Transverse colon (tissue), 4 donors: Measurements from ENCODE around the gene TNFAIP3. TPM values are rescaled to one million over a fixed set of nuclear protein-coding genes. Genes with fewer than 3 reads are reported as not detected.

Source experiments
- DNase-seq: peaks from one replicate; pipeline ENCODE4 v3.0.0-alpha.2; 2019
- H3K27ac ChIP-seq, 4 donors: fragments of 200-600 bp; sonication (generic); 2 replicates each; pipeline ENCODE4 v1.5.1; 2016 to 2018; ENCODE audit warnings: inconsistent platforms in 4 of 4
- H3K27me3 ChIP-seq: fragments of 200-600 bp; sonication (generic); 2 replicates; pipeline ENCODE4 v1.5.1; 2017; ENCODE audit warnings: inconsistent platforms
- H3K36me3 ChIP-seq, 4 donors: fragments of 200-600 bp; sonication (generic); 2 replicates each; pipeline ENCODE4 v1.5.1; 2017 to 2019; ENCODE audit warnings: inconsistent platforms in 4 of 4
- H3K4me1 ChIP-seq, 4 donors: fragments of 200-600 bp; sonication (generic); 2 replicates each; pipeline ENCODE4 v1.5.1; 2017 to 2020; ENCODE audit warnings: inconsistent platforms in 4 of 4
- H3K4me3 ChIP-seq, 4 donors: fragments of 200-600 bp; sonication (generic); 1 replicate in 1 of 4; 2 replicates in 3 of 4; pipeline versions ENCODE4 v1.5.1 to v1.6.1; 2017 to 2019; ENCODE audit warnings: inconsistent platforms in 4 of 4
- H3K9me3 ChIP-seq, 2 donors: fragments of 200-600 bp; sonication (generic); 2 replicates each; pipeline ENCODE4 v1.5.1; 2017 to 2019; ENCODE audit warnings: inconsistent platforms in 2 of 2
- CTCF ChIP-seq, 5 experiments: fragments of 200-600 bp in 3 of 5; fragments of 450-650 bp in 2 of 5; sonication (generic) in 3 of 5; IDR thresholded peaks; 1 replicate in 2 of 5; 2 replicates in 3 of 5; pipeline ENCODE4 v1.5.1; 2016 to 2017; ENCODE audit warnings: antibody characterized with exemption in 5 of 5, inconsistent platforms in 3 of 5, mild to moderate bottlenecking in 2 of 5, moderate library complexity in 1 of 5
- EP300 ChIP-seq: sonication (generic); formaldehyde crosslinking; IDR thresholded peaks from one replicate; pipeline ENCODE4 v1.6.1; 2017; ENCODE audit warnings: antibody characterized with exemption, low read depth
- POLR2A ChIP-seq: fragments of 450-650 bp; IDR thresholded peaks from one replicate; pipeline ENCODE4 v1.6.1; 2016; ENCODE audit warnings: antibody characterized with exemption, mild to moderate bottlenecking, moderate library complexity
- POLR2AphosphoS5 ChIP-seq, 3 donors: sonication (generic); formaldehyde crosslinking; IDR thresholded peaks; one replicate each; pipeline ENCODE4 v1.6.1; 2016; ENCODE audit warnings: antibody characterized with exemption in 3 of 3
- WGBS, 2 donors: methylation state at CpG; one replicate each; pipeline ENCODE4 v1.1.5; 2018; ENCODE audit warnings: low coverage in 1 of 2; 5-methylcytosine and 5-hydroxymethylcytosine counted together
- in situ Hi-C, 4 donors: fragments of 200-750 bp; cut with MboI; loops; one replicate each; pipeline versions ENCODE4 v1.15.0 to v1.15.1; 2017; ENCODE audit warnings: low sequenced_read_pairs in 3 of 4, low pct_ligation_motif_present in 1 of 4, low pct_unique_long_range_greater_than_20kb in 1 of 4
- intact Hi-C: fragments of 100-400 bp; cut with DNase I; formaldehyde crosslinking; loops from one replicate; pipeline ENCODE4 v1.15.1; 2023; ENCODE audit warnings: low total_unique reads
- total RNA-seq, 4 donors: library from RNA; depleted of rRNA; stranded (reverse); fragments of >200 nt; gene quantifications; one replicate each; pipeline ENCODE4 v1.1.0, GENCODE V29; 2016

The TNFAIP3 gene
- total RNA-seq, 4 donors from 2014 or later, result 21.4 to 46.8 (median 36.3) TPM

- WGBS, 2 donors, result 99 to 100% methylated on average over 3 of the region's 3 CpGs
- Histone ChIP-seq H3K27ac (no peak overlapping the region), H3K27me3 (no peaks in the 10 kb centered on the region), H3K36me3 (no peaks in the 10 kb centered on the region), H3K4me1 (no peaks in the 10 kb centered on the region), H3K4me3 (no peak overlapping the region), H3K9me3 (peaks cover 0 to 6% of the 10 kb centered on the region in 2 donors)
- no peak for TF ChIP-seq POLR2AphosphoS5 (IDR thresholded peaks at IDR 0.05)
- TF ChIP-seq EP300, result no peak
- TF ChIP-seq POLR2A, result no peak
- TF ChIP-seq CTCF (IDR thresholded peaks at IDR 0.05), result no peak
- in situ Hi-C loops (no loop called here), intact Hi-C loops (no loop called here)
- no peak for DNase-seq
Observed at GRCh38 chr6:137912813-137913212, 45.8 kb downstream of the TNFAIP3 start.

GRCh38 chr6:137913434-137913833 is 46.4 kb downstream of the TNFAIP3 start:
- Histone ChIP-seq H3K4me3 (no peak overlapping the region), H3K9me3 (peaks cover 0 to 6% of the 10 kb centered on the region in 2 donors), H3K27me3 (no peaks in the 10 kb centered on the region), H3K4me1 (no peaks in the 10 kb centered on the region), H3K36me3 (no peaks in the 10 kb centered on the region), H3K27ac (no peak overlapping the region)
- in situ Hi-C loops, result no loop called here
- intact Hi-C loops, result no loop called here
- DNase-seq, result no peak
- 87 to 94% methylated on average over 3 of the region's 3 CpGs for WGBS, 2 donors
- TF ChIP-seq POLR2A (no peak), CTCF (IDR thresholded peaks at IDR 0.05) (no peak), POLR2AphosphoS5 (IDR thresholded peaks at IDR 0.05) (no peak), EP300 (no peak)

GRCh38 chr6:137913996-137914529 is 47.0 kb downstream of the TNFAIP3 start:
- Histone ChIP-seq H3K27me3 (no peaks in the 10 kb centered on the region), H3K36me3 (no peaks in the 10 kb centered on the region), H3K4me3 (no peak overlapping the region), H3K9me3 (peaks cover 0 to 6% of the 10 kb centered on the region in 2 donors), H3K27ac (no peak overlapping the region), H3K4me1 (no peaks in the 10 kb centered on the region)
- intact Hi-C loops, result no loop called here
- DNase-seq, result no peak
- in situ Hi-C loops, result no loop called here
- no peak for TF ChIP-seq EP300
- TF ChIP-seq POLR2A, result no peak
- TF ChIP-seq POLR2AphosphoS5 (IDR thresholded peaks at IDR 0.05), result no peak
- no peak for TF ChIP-seq CTCF (IDR thresholded peaks at IDR 0.05)

- in situ Hi-C loops, result no loop called here
- Histone ChIP-seq H3K4me3 (no peak overlapping the region), H3K9me3 (peaks cover 0 to 6% of the 10 kb centered on the region in 2 donors), H3K4me1 (no peaks in the 10 kb centered on the region), H3K27ac (no peak overlapping the region), H3K36me3 (no peaks in the 10 kb centered on the region), H3K27me3 (no peaks in the 10 kb centered on the region)
- intact Hi-C loops, result no loop called here
- 80 to 87% methylated on average over 4 of the region's 4 CpGs for WGBS, 2 donors
- TF ChIP-seq POLR2A (no peak), POLR2AphosphoS5 (IDR thresholded peaks at IDR 0.05) (no peak), EP300 (no peak), CTCF (IDR thresholded peaks at IDR 0.05) (no peak)
- DNase-seq, result no peak
Observed at GRCh38 chr6:137914530-137915193, 47.6 kb downstream of the TNFAIP3 start.
